VCaP (cell line): ENCODE measurements around the gene MID1.

Experiments
- H3K27ac ChIP-seq: fragments of 450-650 bp; 2 replicates; pipeline ENCODE4 v1.5.1; 2017
- CTCF ChIP-seq: fragments of 450-650 bp; conservative IDR thresholded peaks from 2 replicates; pipeline ENCODE4 v1.5.1; 2017; ENCODE audit warnings: mild to moderate bottlenecking, moderate library complexity

MID1 gene

GRCh38 chrX:10420134-10420533 is 200.3 kb downstream of the MID1 start:
- H3K27ac ChIP-seq = no peak overlapping the region
- TF ChIP-seq CTCF = no peak

- H3K27ac ChIP-seq = no peak overlapping the region
- TF ChIP-seq CTCF = no peak
Observed at GRCh38 chrX:10416424-10416823, 204.0 kb downstream of the MID1 start.

- H3K27ac ChIP-seq = no peak overlapping the region
- no peak for TF ChIP-seq CTCF
Observed at GRCh38 chrX:10415306-10416001, 204.9 kb downstream of the MID1 start.

GRCh38 chrX:10414862-10415261 is 205.5 kb downstream of the MID1 start:
- no peak for TF ChIP-seq CTCF
- H3K27ac ChIP-seq = no peak overlapping the region

- no peak for TF ChIP-seq CTCF
- H3K27ac ChIP-seq = no peak overlapping the region
Observed at GRCh38 chrX:10414156-10414824, 206.1 kb downstream of the MID1 start.

DNA sequence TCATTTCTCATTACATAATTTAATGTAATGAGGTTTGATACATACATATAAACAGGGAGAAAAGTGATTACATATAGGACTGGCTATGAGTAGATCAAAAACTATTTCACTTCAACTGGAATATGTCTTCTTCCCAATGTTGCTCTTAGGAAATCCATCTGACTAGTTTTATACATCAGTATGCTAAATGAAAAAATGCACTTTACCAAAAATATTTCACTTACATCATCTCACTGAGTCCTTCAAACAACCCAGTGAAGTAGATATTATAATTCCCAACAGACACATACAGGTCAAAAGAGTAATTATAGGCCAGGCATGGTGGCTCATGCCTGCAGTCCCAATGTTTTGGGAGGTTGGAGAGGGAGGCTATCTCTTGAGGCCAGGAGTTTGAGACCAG is 215.9 kb downstream of the MID1 start:
- no peak overlapping the region for H3K27ac ChIP-seq
- no peak for TF ChIP-seq CTCF

DNA sequence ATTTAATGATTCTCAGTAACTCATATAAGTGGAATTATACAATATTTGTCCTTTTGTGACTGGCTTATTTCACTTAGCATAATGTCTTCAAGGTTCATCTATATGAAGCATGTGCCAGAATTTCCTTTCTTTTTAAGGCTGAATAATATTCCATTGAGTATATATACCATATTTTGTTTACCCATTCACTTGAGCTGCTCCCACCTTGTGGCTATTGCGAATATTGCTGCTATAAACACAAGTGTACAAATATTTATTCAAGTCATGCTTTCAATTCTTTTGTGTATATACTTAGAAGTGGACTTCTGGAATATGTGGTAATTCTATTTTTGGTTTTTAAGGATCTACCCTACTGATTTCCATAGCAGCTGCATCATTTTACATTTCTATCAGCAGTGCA is 219.1 kb downstream of the MID1 start:
- no peak for TF ChIP-seq CTCF
- no peak overlapping the region for H3K27ac ChIP-seq
